ENCODE measurements around the gene CDH23. TPM values are rescaled to one million over a fixed set of nuclear protein-coding genes. Genes with fewer than 3 reads are reported as not detected.

The CDH23 gene
- total RNA-seq, 1 donor from 2014 or later: 3.7 TPM

DNA sequence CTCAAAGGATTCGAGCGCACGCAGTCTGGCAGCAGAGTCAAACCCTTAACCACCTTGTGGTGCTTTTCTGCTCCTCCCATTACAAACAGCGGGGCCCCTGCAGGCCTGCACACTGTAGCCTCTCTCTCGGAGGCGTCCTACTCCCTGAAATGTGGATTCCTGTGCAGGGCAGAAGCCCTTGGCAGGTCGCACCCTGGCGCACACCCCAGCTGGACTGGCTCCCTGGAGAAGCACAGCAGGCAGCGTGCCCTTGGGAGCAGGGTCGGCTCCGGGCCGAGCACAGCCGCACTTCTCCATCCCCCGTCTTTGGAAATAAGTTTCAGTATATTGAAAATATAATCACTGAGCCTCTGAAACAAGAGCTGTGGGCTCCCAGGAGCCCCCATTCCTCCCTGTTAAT is 178.7 kb downstream of the CDH23 start:
- ATAC-seq (ENCODE audit: poor library complexity) (peak; percentile 96), DNase-seq (peak; percentile 81)
- intact Hi-C loops (cut with DNase I): loop anchor here (10.0 kb wide), 1 partner anchor 261 kb away; the partner anchor contains the start of gene SLC29A3

DNA sequence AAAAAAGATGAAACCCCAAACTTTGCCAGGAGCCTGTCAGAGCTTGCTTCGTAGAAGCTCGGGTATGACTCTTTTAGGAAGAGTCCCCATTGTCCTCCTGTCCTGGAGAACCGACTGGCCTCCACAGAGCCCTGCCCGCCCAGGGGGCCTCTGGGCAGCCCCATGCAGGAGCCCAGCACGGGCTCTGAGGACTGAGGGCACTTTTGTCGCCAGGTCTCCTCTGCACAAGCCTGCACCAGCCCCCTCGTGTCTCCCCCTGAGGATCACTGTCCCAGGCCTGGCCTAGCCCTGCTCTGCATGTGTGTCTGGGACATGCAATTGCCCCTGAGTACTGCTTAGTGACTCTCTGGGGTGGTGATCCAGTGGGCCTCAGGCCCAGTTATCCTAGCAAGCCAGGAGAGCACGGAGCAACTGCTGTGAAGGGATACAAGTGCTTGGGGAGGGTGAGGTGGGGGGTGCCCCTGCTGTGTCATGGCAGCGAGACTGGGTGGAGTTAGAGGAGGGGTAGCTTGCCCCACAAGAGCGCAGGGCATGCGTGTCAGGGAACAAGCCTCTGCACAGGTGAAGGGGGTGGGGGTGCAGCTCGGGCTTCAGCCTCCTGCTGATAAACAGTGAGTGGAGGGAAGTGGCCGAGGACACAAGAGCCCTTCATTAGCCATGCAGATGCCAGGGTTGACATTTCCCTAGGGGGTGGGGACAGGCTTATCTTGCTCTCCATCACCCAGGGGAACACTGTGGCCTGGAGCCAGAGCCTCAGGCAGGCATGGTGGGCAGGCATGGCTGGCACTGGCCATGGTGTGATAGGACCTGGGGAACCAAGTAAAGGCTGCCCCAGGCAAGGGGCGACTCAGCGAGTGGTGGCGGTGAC is 179.4 kb downstream of the CDH23 start:
- intact Hi-C loops (cut with DNase I): loop anchor here (10.0 kb wide), 1 partner anchor 261 kb away; the partner anchor contains the start of gene SLC29A3
- DNase-seq: no peak
- ATAC-seq (ENCODE audit: poor library complexity): peak; percentile 26

GRCh38 chr10:71576842-71577241 is 180.1 kb downstream of the CDH23 start:
- DNase-seq (no peak), ATAC-seq (ENCODE audit: poor library complexity) (no peak)
- intact Hi-C loops (cut with DNase I): loop anchor here (10.0 kb wide), 1 partner anchor 262 kb away; the partner anchor contains the start of gene SLC29A3

- intact Hi-C loops (cut with DNase I): loop anchor here (10.0 kb wide), 1 partner anchor 263 kb away; the partner anchor contains the start of gene SLC29A3
These were observed 180.6 kb downstream of the CDH23 start for GRCh38 chr10:71577345-71577744.

GRCh38 chr10:71578069-71578468 is 181.3 kb downstream of the CDH23 start:
- DNase-seq: no peak
- intact Hi-C loops (cut with DNase I): loop anchor here (10.0 kb wide), 1 partner anchor 263 kb away; the partner anchor contains the start of gene SLC29A3
- ATAC-seq (ENCODE audit: poor library complexity): no peak

More at GRCh38 chr10:71577345-71577744, 180.6 kb downstream of the CDH23 start:
- no peak for ATAC-seq (ENCODE audit: poor library complexity)
- DNase-seq: no peak

DNA sequence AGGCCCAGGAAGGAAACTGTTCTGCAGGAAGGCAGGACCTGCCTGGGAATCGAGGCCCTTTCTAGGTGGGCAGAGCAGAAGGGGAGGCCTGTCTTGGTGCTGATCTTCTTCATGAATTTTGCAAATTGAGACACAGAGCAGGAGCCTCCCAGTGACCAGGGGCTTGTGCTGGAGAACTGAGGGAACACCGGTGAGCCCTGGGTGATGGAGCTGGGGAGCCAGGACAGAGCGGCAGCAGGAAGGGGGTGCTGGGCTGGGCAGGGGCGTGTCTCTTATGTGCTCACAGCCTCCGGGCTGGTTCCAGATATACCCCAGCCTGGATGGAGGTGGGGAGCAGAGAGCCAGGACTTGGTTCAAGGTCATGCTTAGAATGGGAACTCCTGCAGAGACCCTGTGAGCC is 182.9 kb downstream of the CDH23 start:
- intact Hi-C loops (cut with DNase I): loop anchor here (10.0 kb wide), 1 partner anchor 265 kb away; the partner anchor contains the start of gene SLC29A3
- no peak for ATAC-seq (ENCODE audit: poor library complexity)
- DNase-seq: no peak

- ATAC-seq (ENCODE audit: poor library complexity) (no peak), DNase-seq (no peak)
- intact Hi-C loops (cut with DNase I): no loop called here
These were observed 183.7 kb downstream of the CDH23 start for GRCh38 chr10:71580415-71580814.

DNA sequence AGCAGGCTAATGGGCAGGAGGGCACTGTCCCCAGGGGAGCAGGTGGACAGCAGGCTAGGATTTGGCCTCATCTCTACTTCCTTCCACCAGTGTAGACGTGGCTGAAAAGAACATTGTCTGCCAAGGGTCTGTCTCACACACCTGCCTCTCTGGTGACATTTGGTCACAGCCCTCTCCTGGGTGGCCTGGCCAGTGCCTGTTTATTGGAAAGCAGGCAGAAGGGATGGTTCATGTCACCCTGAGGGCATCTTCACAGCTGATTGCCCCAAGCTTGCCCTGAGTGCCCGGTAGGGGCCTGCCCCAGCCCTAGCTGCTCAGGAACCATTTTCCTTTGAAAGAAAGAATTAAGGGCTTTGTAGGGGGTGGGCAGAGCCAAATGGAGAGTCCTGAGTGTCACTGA is 184.2 kb downstream of the CDH23 start:
- ATAC-seq (ENCODE audit: poor library complexity): no peak
- no peak for DNase-seq
- intact Hi-C loops (cut with DNase I): no loop called here

DNA sequence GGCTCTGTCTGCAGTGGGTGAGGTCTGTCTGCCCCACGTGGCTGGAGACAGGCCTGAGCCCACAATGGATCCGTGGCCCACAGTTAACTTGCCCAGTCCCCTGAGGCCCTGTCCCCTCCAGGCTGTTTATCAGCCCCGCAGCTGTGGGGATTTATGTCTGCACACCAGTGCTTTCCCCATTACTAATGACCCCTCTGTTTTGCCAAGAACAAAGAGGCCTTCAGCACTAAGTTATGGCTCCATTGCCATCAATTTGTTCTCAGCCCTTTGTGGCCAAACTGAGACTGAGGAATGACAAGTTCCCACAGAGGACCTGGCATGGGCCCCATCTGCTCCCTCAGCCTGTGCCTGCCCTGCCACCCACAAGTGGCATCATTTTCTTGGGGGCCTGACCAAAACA is 184.7 kb downstream of the CDH23 start:
- ATAC-seq (ENCODE audit: poor library complexity) (no peak), DNase-seq (no peak)
- intact Hi-C loops (cut with DNase I): no loop called here

- no peak for ATAC-seq (ENCODE audit: poor library complexity)
- intact Hi-C loops (cut with DNase I): no loop called here
- no peak for DNase-seq
These were observed 185.3 kb downstream of the CDH23 start for GRCh38 chr10:71582019-71582418.

GRCh38 chr10:71582506-71583475 is 186.1 kb downstream of the CDH23 start:
- DNase-seq (no peak), ATAC-seq (ENCODE audit: poor library complexity) (no peak)
- intact Hi-C loops (cut with DNase I): no loop called here

DNA sequence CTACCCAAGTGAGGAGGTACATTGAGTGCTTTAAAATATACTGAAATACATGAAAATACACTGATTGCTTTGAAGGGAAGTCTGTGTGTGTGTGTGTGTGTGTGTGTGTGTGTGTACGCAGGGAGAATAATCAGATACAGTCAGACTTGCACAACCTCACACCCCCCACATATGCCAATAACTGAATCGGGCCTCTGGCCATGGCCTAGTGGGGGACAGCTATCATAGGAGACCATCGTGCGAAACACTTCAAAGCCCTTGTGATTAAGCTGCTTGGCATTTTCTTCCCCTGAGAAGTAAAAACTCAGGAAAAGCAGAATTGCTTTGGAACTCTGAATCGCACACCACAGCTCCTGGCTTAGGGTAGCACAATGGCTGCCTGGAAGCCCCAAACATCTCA is 187.7 kb downstream of the CDH23 start:
- no peak for DNase-seq
- ATAC-seq (ENCODE audit: poor library complexity): no peak
- intact Hi-C loops (cut with DNase I): no loop called here

DNA sequence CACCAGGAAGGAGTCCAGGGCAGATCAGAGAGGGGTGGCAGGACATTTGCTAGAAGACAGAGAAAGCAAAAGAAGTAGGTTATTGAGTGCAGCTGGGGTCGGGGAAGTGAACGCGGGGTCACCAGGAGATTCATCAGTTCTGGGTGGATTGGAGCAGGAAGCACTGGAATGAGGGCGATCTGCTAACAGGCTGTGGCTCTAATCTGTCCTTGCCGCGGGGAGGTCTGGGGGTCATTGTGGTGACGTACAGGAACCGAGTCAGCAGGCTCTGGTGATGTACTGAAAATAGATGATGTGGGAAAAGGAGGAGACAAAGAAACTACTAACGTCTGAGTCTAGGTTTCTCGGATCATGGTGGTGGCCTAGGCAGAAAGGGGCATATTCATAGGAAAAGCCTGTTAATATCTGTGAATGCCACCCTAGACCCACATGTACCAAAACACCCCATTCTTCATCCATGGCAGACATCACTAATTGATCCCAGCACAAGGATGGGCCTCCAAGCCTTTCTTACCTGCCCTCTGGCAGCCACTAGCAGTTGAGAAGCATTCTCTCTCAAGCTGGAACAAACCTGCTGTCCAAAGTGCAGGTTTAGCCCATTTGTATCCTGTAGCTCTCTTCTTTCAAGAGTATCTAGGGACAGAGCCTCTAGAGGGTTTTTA is 188.3 kb downstream of the CDH23 start:
- ATAC-seq (ENCODE audit: poor library complexity) (no peak), DNase-seq (no peak)
- intact Hi-C loops (cut with DNase I): no loop called here

DNA sequence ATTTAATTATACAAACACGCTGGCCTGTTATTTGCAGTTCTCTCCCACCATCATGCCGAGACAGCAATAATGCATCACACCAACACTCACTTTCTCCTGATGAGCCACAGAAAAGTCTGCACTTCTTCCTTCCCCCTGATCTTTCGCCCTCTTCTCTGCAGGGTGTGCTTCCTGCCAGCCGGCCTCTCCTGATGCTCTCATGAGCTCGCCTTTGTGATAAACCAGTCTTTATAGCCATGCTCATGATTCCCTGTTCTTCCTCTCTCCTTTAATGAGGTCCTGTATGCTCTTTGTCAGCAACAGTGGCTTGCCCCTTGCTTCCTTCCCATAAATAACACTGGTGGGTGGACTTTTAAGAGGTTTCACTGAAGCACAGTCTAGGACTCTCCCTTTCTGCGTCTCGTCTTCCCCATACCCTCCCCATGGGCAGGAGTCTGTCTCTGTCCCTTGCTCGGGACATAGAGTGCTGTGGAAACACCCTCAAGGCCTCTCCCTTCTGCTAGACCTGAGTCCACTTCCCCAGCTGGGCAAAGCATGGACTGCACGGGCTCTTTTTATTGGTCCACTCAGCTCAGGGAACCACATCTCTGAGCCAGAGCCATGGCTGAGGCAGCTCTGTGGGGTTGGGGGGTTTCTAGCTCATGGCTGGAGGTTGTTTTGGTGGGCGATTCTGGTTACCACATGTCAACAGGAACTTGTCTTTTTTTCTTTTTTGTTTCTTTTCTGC is 189.0 kb downstream of the CDH23 start:
- ATAC-seq (ENCODE audit: poor library complexity) (no peak), DNase-seq (no peak)
- intact Hi-C loops (cut with DNase I): no loop called here

DNA sequence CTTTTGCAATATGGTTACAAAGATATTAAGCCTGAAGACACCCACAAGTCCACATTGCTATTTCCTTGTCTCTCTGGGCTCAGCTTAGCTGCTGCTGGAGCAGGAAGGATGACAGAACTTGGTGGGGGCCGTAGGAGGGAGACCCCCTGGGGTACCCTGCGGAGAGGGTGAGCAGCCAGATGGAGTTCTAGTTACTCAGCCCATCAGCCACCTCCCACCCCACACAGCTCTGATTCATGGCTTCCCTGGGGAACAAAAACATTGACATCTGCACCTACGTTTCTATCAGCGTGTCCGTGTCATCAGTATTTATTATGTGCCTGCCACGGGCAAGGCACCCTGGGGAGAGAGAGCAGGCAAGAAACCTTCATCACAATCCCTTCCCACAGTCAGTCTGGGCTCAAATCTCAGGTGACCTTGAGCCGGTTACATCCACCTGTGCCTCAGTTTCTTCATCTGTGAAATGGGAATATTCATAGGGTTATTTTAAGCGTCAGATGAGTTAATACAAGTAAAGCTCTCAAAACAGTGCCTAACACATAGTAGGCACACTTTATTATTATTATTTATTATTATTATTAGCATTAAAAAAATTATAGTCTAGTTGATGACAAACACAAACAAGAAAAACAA is 191.3 kb downstream of the CDH23 start:
- DNase-seq: no peak
- no peak for ATAC-seq (ENCODE audit: poor library complexity)
- intact Hi-C loops (cut with DNase I): no loop called here

DNA sequence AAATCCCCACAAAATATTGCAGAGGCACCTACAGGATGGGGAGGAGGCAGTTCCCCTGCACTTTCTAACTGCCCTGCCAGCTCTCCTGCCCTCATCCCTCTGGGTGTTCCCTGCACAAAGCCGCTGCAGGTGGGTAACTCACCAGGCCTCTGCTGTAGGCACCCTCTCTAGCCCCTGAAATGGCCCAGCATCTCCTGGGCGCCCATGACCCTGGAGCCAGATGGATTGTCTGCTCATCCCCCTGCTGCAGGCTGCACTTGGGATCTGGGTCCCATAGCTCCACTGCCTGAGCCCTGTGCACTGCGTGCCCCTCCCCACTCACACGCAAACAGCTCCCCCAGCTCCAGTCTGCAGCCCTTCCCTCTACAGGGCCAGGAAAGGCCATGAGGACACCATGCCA is 192.0 kb downstream of the CDH23 start:
- ATAC-seq (ENCODE audit: poor library complexity) (no peak), DNase-seq (no peak)
- intact Hi-C loops (cut with DNase I): no loop called here

All from Right ventricle myocardium superior (tissue), 1 donor.